ENCODE data around the gene CAMTA1. TPM values are rescaled to one million over a fixed set of nuclear protein-coding genes. Genes with fewer than 3 reads are reported as not detected.

Gene CAMTA1
- polyA plus RNA-seq, 1 donor (not counting 4 experiments of a cell fraction or from before 2014, with no cell fraction given): 51.4 TPM

GRCh38 chr1:7733276-7733675, 948.0 kb downstream of the CAMTA1 start:
- no peak for FAIRE-seq
- H3K27me3 ChIP-seq (ENCODE audit: control insufficient read depth, extremely low read depth, insufficient read depth, low read length): no peaks in the 10 kb centered on the region

GRCh38 chr1:7738044-7738443, 952.8 kb downstream of the CAMTA1 start:
- dilution Hi-C loops (cut with MboI; ENCODE audit: extremely low pct_ligation_motif_present, low sequenced_read_pairs): no loop called here
- Histone ChIP-seq H4K20me1 (ENCODE audit: control insufficient read depth, extremely low read depth, insufficient read depth, low read length) (no peaks in the 10 kb centered on the region), H3K27ac (ENCODE audit: control insufficient read depth, insufficient read depth, low read length) (no peak overlapping the region), H3K79me2 (ENCODE audit: control insufficient read depth, insufficient read depth, low read length) (no peaks in the 10 kb centered on the region), H3K4me1 (ENCODE audit: control insufficient read depth, extremely low read depth, insufficient read depth, low read length) (no peaks in the 10 kb centered on the region), H3K4me2 (ENCODE audit: control insufficient read depth, extremely low read depth, insufficient read depth, low read depth, low read length) (no peak overlapping the region), H3K4me3 (ENCODE audit: control insufficient read depth in 2 of 3, extremely low read depth in 1 of 3, insufficient read depth in 2 of 3, low read depth in 1 of 3, low read length in 3 of 3) (no peak overlapping the region), H3K27me3 (ENCODE audit: control insufficient read depth, extremely low read depth, insufficient read depth, low read length) (no peaks in the 10 kb centered on the region), H3K9me1 (ENCODE audit: control insufficient read depth, extremely low read depth, insufficient read depth, low read length) (no peaks in the 10 kb centered on the region), H2AFZ (ENCODE audit: control insufficient read depth, low read length) (no peak overlapping the region), H3K9me3 (ENCODE audit: control insufficient read depth, low read depth, low read length) (no peaks in the 10 kb centered on the region), H3K36me3 (ENCODE audit: control insufficient read depth in 2 of 2, extremely low read depth in 1 of 2, insufficient read depth in 2 of 2, low read length in 2 of 2) (no peaks in the 10 kb centered on the region), H3K9ac (ENCODE audit: control insufficient read depth, extremely low read depth, insufficient read depth, low read length) (no peak overlapping the region)
- FAIRE-seq: no peak
- no peak for DNase-seq (ENCODE audit: low read depth, low spot score)
- TF ChIP-seq EZH2 (IDR thresholded peaks at IDR 0.05; ENCODE audit: low read length) (no peak), CTCF (optimal IDR thresholded peaks at IDR 0.05 in 1 of 3, IDR thresholded peaks at IDR 0.05 in 1 of 3, conservative IDR thresholded peaks at IDR 0.05 in 1 of 3; ENCODE audit: extremely low read depth in 1 of 3, insufficient read depth in 2 of 3, low read length in 3 of 3) (no peak)

More at GRCh38 chr1:7733276-7733675, 948.0 kb downstream of the CAMTA1 start:
- no peak for DNase-seq (ENCODE audit: low read depth, low spot score)
- no peaks in the 10 kb centered on the region for H4K20me1 ChIP-seq (ENCODE audit: control insufficient read depth, extremely low read depth, insufficient read depth, low read length)
- TF ChIP-seq EZH2 (IDR thresholded peaks at IDR 0.05; ENCODE audit: low read length): no peak
- no peak for TF ChIP-seq CTCF (optimal IDR thresholded peaks at IDR 0.05 in 1 of 3, IDR thresholded peaks at IDR 0.05 in 1 of 3, conservative IDR thresholded peaks at IDR 0.05 in 1 of 3; ENCODE audit: extremely low read depth in 1 of 3, insufficient read depth in 2 of 3, low read length in 3 of 3)
- H3K9me1 ChIP-seq (ENCODE audit: control insufficient read depth, extremely low read depth, insufficient read depth, low read length): no peaks in the 10 kb centered on the region
- no peak overlapping the region for H3K4me3 ChIP-seq (ENCODE audit: control insufficient read depth in 2 of 3, extremely low read depth in 1 of 3, insufficient read depth in 2 of 3, low read depth in 1 of 3, low read length in 3 of 3)
- H3K27ac ChIP-seq (ENCODE audit: control insufficient read depth, insufficient read depth, low read length): no peak overlapping the region
- dilution Hi-C loops (cut with MboI; ENCODE audit: extremely low pct_ligation_motif_present, low sequenced_read_pairs): no loop called here
- H3K4me1 ChIP-seq (ENCODE audit: control insufficient read depth, extremely low read depth, insufficient read depth, low read length): no peaks in the 10 kb centered on the region
- H3K9me3 ChIP-seq (ENCODE audit: control insufficient read depth, low read depth, low read length): no peaks in the 10 kb centered on the region
- no peaks in the 10 kb centered on the region for H3K36me3 ChIP-seq (ENCODE audit: control insufficient read depth in 2 of 2, extremely low read depth in 1 of 2, insufficient read depth in 2 of 2, low read length in 2 of 2)
- H2AFZ ChIP-seq (ENCODE audit: control insufficient read depth, low read length): no peak overlapping the region
- H3K79me2 ChIP-seq (ENCODE audit: control insufficient read depth, insufficient read depth, low read length): no peaks in the 10 kb centered on the region
- no peak overlapping the region for H3K9ac ChIP-seq (ENCODE audit: control insufficient read depth, extremely low read depth, insufficient read depth, low read length)
- no peak overlapping the region for H3K4me2 ChIP-seq (ENCODE audit: control insufficient read depth, extremely low read depth, insufficient read depth, low read depth, low read length)

Data from keratinocyte (primary cell).